ENCODE measurements around the gene IRF2BPL. TPM values are rescaled to one million over a fixed set of nuclear protein-coding genes. Genes with fewer than 3 reads are reported as not detected.

IRF2BPL gene
- total RNA-seq, 2 experiments from 2014 or later = 38.5 to 41.0 TPM

DNA sequence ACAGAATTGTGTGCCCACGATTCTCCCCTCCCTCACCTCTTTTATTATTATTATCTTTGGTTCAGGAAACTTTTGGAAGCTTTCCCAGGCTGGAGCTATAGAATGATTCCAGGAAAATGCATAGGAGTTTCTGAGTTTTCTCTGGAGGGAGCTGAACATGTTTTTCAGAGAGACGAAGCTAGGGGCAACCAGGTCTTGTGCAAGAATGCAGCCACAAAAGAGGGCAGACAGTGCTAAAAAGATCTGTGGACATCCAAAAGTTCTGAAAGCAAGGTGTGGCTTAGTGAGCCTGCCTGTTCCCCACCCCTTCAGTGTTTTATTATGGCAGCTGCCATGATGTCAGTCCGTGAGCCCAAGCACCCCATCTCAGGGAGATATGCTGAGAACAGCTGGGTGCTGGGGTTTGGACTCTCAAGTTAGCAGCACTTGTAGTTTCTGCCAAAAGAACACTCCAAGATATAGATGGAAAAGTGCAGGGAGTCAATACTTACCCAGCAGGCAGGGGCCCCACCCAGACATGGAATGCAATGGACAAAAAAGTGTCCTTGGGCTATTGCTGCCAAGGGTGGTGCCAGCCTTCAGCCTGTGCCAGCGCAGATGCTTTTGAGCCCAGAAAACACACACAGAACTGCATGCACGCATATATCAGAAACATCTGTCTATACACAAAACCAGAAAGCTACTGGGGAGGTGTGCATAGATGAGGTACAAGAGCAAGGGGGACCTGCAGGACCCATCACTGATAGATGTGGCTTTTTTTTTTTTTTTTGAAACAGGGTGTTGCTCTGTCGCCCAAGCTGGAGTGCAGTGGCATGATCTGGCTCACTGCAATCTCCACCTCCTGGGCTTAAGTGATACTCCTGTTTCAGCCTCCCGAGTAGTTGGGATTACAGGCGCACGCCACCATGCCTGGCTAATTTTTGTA lies 17.0 kb upstream of the IRF2BPL start:
- POLR2A ChIA-PET = interaction anchor here (1.0 to 12.3 kb wide), 5 partner anchors 11 to 134 kb away, joined by 3 to 140 read pairs (median 4); partner anchors contain the start of gene IRF2BPL
- no peaks in the 10 kb centered on the region for H3K27me3 Mint-ChIP-seq
- H3K36me3 Mint-ChIP-seq = no peaks in the 10 kb centered on the region
- DNase-seq (no peak), ATAC-seq (ENCODE audit: low read depth) (no peak)
- no peak overlapping the region for H3K4me3 Mint-ChIP-seq
- no peak overlapping the region for H3K27ac Mint-ChIP-seq
- H3K4me1 Mint-ChIP-seq = peaks cover 46% of the 10 kb centered on the region
- H3K9me3 Mint-ChIP-seq = no peaks in the 10 kb centered on the region

DNA sequence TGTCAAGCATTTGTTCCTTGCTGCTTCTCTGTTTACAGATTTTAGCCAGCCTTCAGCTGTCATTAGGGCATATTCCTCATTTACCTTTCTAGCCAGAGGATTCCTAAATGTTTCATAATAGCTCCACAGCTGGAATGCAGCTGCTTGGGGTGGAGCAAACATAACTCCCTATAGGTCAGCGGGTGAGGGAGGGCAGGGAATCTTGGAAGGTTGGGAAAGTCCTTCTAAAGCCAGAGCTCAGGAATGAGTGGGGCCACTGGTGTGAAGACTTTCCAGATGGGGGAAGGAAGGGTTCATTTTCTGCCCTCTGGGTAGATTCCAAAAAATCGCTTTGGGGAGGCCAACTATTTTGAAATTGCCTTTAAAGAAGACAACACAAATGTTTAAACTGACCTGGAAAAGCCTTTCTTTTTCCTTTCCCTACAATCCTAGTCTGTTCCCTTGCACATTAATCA lies 16.3 kb upstream of the IRF2BPL start:
- Mint-ChIP-seq H3K9me3 (no peaks in the 10 kb centered on the region), H3K4me1 (peaks cover 50% of the 10 kb centered on the region), H3K36me3 (no peaks in the 10 kb centered on the region), H3K27me3 (no peaks in the 10 kb centered on the region), H3K27ac (no peak overlapping the region), H3K4me3 (no peak overlapping the region)
- DNase-seq (no peak), ATAC-seq (ENCODE audit: low read depth) (no peak)
- POLR2A ChIA-PET = interaction anchor here (1.6 to 12.3 kb wide), 2 partner anchors 16 to 134 kb away, joined by 4 to 140 read pairs; partner anchors contain the start of gene IRF2BPL

DNA sequence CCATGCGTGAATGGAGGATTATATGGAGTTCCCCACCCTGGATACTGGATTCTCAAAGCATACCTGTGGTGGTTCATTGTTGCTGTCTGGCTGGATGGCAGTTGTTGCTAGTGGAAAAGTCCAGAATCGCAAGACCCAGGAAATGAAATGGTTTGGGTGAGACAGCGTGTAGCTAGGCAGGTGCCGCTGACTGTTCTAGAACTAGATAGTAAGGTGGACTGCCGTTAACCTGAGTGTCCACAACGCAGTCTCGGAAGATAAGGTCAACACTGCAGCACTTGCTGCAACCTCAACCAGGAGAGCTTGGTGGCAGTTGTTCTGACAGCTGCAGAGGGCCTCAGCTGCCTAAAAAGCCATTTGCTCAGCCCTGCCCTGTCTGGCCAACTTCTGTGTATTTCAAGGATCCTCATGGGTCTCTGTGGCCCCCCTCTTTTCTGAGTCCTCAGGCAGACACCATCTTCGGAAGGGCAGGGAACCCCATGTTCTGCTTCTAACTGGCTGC lies 15.5 kb upstream of the IRF2BPL start:
- no peak for ATAC-seq (ENCODE audit: low read depth)

DNA sequence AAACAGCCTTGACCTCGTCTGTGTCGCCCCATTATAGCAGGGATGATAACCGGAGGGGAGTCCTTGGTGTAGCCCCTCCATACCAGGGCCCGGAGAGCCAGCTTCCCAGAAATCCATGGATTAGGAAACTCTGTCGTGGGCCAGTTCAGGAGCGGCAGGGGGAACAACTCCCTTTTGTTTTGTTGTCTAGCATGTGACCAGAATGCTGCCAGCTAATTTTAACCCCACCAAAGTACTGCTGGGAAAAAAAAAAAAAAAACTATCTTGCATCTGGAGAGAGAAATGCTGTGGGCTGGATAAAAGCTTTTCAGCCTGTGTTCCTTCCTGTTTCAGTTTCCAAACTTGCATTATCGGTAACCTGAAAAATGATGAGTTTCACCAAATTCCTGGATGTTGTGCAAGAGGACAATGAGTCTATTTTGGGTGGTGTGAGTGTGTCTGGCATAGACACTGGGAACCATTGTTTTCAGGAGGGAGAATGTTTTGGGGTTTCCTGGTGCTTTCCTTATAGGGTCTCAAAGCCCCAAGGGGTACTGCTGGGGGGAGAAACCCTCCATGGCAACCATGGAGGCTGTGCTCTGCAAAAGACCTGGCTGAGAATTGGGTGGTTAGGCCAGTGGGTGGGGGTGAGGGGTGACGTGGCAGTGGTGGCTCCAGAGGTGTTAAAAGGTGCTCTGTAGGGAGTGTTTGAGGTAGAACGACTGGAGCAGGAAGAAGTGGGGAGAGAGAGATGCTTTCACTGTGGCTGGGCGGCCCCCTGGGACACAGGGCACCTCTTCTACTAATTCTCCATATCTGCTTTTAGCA lies 14.9 kb upstream of the IRF2BPL start:
- DNase-seq (no peak), ATAC-seq (ENCODE audit: low read depth) (peak; percentile 8)
- Mint-ChIP-seq H3K27me3 (no peaks in the 10 kb centered on the region), H3K4me1 (peaks cover 60% of the 10 kb centered on the region), H3K9me3 (no peaks in the 10 kb centered on the region), H3K27ac (peak overlapping the region; percentile 74), H3K36me3 (peaks cover 2% of the 10 kb centered on the region), H3K4me3 (peak overlapping the region; percentile 62)
- POLR2A ChIA-PET = interaction anchor here (0.7 to 12.3 kb wide), 6 partner anchors 9 to 1868 kb away, joined by 3 to 140 read pairs (median 4); partner anchors contain the start of gene IRF2BPL

More for the DNA sequence above, 15.5 kb upstream of the IRF2BPL start:
- Mint-ChIP-seq H3K36me3 (no peaks in the 10 kb centered on the region), H3K4me1 (peaks cover 54% of the 10 kb centered on the region), H3K4me3 (no peak overlapping the region), H3K27ac (no peak overlapping the region), H3K9me3 (no peaks in the 10 kb centered on the region), H3K27me3 (no peaks in the 10 kb centered on the region)
- DNase-seq = no peak
- POLR2A ChIA-PET = interaction anchor here (12.3 kb wide), 1 partner anchor 15 kb away, joined by 140 read pairs; the partner anchor contains the start of gene IRF2BPL

DNA sequence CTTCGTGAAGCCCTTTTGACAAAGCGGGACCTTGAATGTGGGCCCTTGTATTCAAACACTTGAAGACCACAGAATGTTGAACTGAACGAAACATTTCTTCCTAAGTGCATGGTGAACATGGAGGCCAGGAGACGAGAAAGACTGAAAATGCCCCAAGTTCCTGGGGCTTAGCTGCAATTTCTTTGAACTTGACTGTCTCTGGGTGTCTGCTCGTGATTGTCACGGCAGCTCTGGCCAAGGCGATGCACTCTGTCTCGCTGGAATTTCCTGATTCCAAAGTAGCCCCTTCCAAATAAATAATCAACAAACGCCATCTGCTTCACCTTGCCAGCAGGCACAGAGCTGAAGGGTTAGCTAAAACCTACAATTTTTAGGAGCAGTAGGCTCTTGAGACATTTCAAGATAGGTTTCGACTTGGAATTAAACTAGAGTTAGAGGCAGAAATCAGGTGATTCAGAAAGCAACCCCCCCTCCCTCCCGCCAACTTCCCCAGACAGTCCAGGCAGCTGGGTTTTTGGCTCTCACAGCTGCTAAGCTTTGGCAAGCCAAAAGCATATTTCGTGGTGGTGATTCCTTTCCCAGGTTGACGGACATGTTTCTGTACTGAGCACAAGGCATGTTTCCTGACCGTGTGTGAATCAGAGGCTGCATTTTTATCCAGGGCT lies 13.5 kb upstream of the IRF2BPL start:
- ATAC-seq (ENCODE audit: low read depth) (no peak), DNase-seq (no peak)
- no peaks in the 10 kb centered on the region for H3K27me3 Mint-ChIP-seq
- H3K36me3 Mint-ChIP-seq = peaks cover 2% of the 10 kb centered on the region
- H3K9me3 Mint-ChIP-seq = no peaks in the 10 kb centered on the region
- POLR2A ChIA-PET = interaction anchor here (1.3 to 12.3 kb wide), 6 partner anchors 8 to 137 kb away, joined by 3 to 140 read pairs (median 15); partner anchors contain the start of gene IRF2BPL
- H3K27ac Mint-ChIP-seq = peak overlapping the region; percentile 99
- peaks cover 72% of the 10 kb centered on the region for H3K4me1 Mint-ChIP-seq
- peak overlapping the region; percentile 87 for H3K4me3 Mint-ChIP-seq

DNA sequence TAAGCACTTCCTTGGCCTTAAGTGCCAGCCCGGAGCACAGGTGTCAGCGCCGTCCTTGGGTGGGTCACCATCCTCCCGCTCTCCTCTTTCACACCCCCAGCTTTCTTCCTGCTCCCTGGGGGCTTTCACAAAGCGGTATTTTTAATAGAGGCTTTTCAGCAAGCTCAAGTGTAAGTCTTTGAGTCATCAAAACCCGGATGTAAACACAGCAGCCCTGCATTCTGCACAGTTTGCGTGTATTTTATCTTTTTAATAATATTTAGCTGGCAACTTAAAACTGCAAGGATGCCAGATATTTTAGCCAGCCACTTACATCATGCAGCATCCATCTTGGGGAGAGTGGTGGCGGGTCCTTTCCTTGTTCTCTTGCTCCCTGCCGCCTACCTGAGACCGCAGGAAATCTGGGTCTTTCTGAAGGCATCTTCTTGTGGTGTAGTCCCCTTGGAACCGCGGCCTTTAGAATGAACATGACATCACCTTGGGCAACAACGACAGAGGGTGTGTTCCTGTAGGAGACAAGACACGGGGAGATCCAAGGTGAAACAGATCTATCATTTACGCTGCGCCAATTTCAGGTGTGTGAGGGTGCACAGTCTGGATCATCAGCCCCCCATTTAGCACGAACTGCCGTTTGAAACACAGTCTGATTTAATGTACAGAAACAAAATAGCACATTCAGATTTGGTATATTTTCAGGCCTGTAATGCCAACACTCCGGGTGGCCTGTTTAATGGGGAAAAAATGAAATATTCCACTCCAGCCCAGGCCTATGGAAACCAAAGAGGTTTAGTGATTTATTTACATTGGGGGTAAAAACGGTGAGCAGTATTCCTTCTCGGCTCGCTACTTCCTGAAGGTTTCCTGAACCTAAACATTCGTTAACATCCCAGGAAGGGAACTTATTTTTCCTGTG lies 12.5 kb upstream of the IRF2BPL start:
- Mint-ChIP-seq H3K27me3 (no peaks in the 10 kb centered on the region), H3K9me3 (no peaks in the 10 kb centered on the region), H3K4me1 (peaks cover 73% of the 10 kb centered on the region), H3K36me3 (peaks cover 2% of the 10 kb centered on the region), H3K4me3 (peak overlapping the region; percentile 87), H3K27ac (peak overlapping the region; percentile 99)
- peak; percentile 42 for ATAC-seq (ENCODE audit: low read depth)
- DNase-seq = peak; percentile 51
- POLR2A ChIA-PET = interaction anchor here (0.8 to 12.3 kb wide), 13 partner anchors 7 to 136 kb away, joined by 3 to 140 read pairs (median 10); partner anchors contain the start of gene IRF2BPL

DNA sequence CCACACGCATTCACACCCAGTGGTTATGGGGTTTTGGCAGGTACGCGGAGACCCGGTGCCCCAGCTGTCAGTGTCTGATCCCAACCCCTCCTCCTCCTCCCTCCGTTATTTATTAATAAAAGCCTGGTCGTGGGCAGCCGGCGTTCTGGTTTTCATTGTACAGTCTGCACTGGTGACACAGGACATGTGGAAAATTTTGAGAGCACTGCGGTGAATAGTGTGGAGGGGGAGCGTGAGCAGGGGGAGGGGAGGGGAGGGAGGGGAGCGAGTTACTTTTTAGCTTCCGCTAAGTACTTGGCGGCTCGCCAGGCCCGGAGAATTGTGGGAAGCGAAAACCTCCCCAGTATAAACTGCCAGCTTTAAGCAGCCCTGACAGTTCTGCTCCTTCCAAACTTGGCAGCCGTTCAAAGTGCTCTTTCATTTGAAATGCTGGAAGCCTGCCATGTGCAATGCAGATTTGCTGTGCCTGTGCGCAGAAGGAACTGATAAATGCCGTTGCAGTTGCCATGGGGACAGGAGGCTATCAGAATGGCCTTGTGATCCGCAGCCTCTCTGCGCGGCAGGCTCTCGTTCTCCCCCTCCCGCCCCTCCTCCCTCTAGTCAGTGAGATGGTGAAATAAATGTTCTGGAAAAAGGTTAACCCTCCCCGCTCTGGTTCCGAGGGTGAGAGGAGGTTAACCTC lies 11.7 kb upstream of the IRF2BPL start:
- peak overlapping the region; percentile 87 for H3K4me3 Mint-ChIP-seq
- peak overlapping the region; percentile 99 for H3K27ac Mint-ChIP-seq
- H3K9me3 Mint-ChIP-seq = no peaks in the 10 kb centered on the region
- DNase-seq (peak; percentile 93), ATAC-seq (ENCODE audit: low read depth) (peak; percentile 70)
- POLR2A ChIA-PET = interaction anchor here (0.8 to 12.3 kb wide), 15 partner anchors 11 to 135 kb away, joined by 3 to 140 read pairs (median 7); partner anchors contain the start of gene IRF2BPL
- H3K36me3 Mint-ChIP-seq = peaks cover 2% of the 10 kb centered on the region
- peaks cover 72% of the 10 kb centered on the region for H3K4me1 Mint-ChIP-seq
- H3K27me3 Mint-ChIP-seq = no peaks in the 10 kb centered on the region

DNA sequence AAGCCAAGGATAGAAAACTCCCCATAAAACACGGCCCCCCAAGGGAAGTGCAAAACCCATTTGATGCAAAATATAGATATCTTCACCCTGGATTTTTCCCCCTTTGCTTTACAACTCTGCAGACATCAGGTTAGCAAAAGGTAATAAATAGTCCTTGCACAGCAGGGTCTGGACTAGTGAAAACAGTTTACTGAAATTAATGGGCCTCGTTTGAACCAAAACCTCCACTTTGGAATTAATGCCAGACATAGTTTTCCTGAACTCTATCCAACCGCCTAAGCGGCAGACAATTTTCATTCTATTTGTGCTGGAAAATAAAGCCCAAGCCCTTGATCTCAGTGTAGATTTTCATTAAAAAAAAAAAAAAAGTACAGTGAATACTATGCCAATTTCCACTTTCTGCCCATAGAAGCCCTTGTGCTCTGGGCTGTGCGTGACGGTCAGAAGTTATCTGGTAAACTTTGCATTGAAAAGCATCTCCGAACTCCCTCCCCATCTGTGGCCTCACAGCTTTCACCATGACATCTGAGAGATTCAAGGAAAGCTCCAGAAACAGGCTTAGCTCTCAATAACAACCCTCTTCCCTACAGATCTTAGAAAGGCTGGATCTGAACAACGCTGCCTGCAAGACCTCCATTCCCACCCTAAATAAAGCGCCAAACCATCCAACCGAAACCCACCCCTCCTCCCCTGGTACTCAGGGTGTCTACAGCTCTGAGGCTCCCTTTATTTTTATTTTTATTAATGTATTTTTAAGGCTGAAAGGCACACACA lies 11.0 kb upstream of the IRF2BPL start:
- DNase-seq (no peak), ATAC-seq (ENCODE audit: low read depth) (no peak)
- H3K9me3 Mint-ChIP-seq = no peaks in the 10 kb centered on the region
- H3K4me3 Mint-ChIP-seq = peak overlapping the region; percentile 87
- peaks cover 2% of the 10 kb centered on the region for H3K36me3 Mint-ChIP-seq
- H3K4me1 Mint-ChIP-seq = peaks cover 74% of the 10 kb centered on the region
- H3K27me3 Mint-ChIP-seq = no peaks in the 10 kb centered on the region
- POLR2A ChIA-PET = interaction anchor here (0.8 to 18.0 kb wide), 17 partner anchors 11 to 134 kb away, joined by 3 to 238 read pairs (median 7); partner anchors contain the start of gene IRF2BPL
- H3K27ac Mint-ChIP-seq = peak overlapping the region; percentile 99

- H3K27ac Mint-ChIP-seq = peak overlapping the region; percentile 99
- H3K4me1 Mint-ChIP-seq = peaks cover 66% of the 10 kb centered on the region
- peak; percentile 56 for DNase-seq
- H3K9me3 Mint-ChIP-seq = no peaks in the 10 kb centered on the region
- POLR2A ChIA-PET = interaction anchor here (12.3 to 18.0 kb wide), 2 partner anchors 9 to 74 kb away, joined by 140 to 238 read pairs; partner anchors contain the start of gene IRF2BPL
- H3K36me3 Mint-ChIP-seq = peaks cover 2% of the 10 kb centered on the region
- H3K4me3 Mint-ChIP-seq = peak overlapping the region; percentile 87
- no peak for ATAC-seq (ENCODE audit: low read depth)
- H3K27me3 Mint-ChIP-seq = no peaks in the 10 kb centered on the region
Observed at GRCh38 chr14:77037938-77038568, 9.5 kb upstream of the IRF2BPL start.

- Mint-ChIP-seq H3K27ac (peak overlapping the region; percentile 99), H3K27me3 (no peaks in the 10 kb centered on the region), H3K4me1 (peaks cover 66% of the 10 kb centered on the region), H3K9me3 (no peaks in the 10 kb centered on the region), H3K36me3 (peaks cover 2% of the 10 kb centered on the region), H3K4me3 (peak overlapping the region; percentile 87)
- POLR2A ChIA-PET = interaction anchor here (0.7 to 18.0 kb wide), 8 partner anchors 8 to 118 kb away, joined by 3 to 238 read pairs (median 4); partner anchors contain the start of gene IRF2BPL
- DNase-seq (no peak), ATAC-seq (ENCODE audit: low read depth) (no peak)
Observed at GRCh38 chr14:77037215-77037937, 8.9 kb upstream of the IRF2BPL start.
